Measurements from ENCODE around the gene TTC33. TPM values are rescaled to one million over a fixed set of nuclear protein-coding genes. Genes with fewer than 3 reads are reported as not detected.

Gene TTC33
- total and polyA plus RNA-seq, 12 donors: 6.4 to 20.1 (median 17.5) TPM

DNA sequence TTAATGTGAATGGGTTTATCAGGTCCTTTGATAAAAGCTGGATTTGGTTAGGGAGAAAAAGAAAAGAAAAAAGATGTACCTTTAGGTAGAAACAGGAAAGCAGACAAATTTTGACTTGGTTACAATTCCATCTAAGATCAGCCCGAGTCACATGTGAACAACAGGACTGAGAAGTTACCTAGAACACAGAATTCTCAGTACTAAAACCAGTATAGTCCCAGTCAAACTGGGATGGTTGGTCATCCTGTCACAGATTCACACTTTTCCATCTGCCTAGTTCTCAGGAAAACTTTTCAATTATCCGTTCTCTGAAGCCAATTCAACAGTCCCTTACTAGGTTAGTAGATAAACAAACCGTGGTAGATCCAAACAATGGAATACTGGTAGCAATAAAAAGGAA lies 266.3 kb downstream of the TTC33 start:
- ATAC-seq: no peak
- no peaks in the 10 kb centered on the region for H3K27me3 ChIP-seq

DNA sequence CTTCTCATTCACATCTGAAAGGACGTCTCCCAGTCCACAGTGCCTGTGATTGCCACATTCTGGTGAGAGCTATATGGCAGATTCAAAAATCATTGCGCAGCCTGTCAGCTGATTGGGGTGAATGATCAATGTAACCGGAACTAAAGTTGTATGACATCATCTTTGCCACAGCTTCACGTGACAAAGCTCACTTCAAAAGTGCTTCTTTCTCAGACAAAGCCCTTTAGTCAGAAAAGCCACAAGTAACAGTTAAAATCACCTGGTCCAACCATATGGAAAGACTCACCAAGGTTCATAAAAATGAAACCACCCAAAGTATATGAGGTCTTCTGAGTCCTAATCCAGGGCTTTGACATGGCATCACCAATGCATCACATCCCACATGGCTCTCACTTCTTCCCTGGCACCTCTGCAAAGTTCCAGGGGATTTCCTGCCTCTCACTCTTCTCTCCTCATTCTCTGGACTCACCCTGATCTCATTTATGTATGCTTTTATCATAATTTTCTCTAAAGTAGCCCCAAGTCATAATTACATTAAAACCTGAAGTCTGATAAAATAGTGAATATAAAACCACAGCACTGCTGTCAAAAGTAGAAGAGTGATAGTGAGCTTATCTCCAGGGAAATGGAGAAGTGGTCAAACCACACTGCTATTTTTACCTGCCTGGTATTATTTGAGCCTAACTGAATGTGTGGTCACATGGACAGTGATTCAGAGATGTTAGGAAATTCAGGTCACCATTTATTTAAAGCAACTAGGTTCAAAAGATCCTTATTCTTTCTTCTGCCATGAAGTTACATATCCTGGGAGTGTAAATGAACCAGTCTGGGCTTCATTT lies 269.1 kb downstream of the TTC33 start:
- Histone ChIP-seq H3K4me3 (no peak overlapping the region), H3K36me3 (no peaks in the 10 kb centered on the region), H3K27me3 (no peaks in the 10 kb centered on the region), H3K9me3 (peaks cover 0 to 16% (median 0%) of the 10 kb centered on the region in 11 donors), H3K4me1 (peaks cover 0 to 59% (median 0%) of the 10 kb centered on the region in 9 donors), H3K27ac (peak overlapping the region in 1 of 10 donors; percentile 67)
- WGBS, 2 donors: 76 to 80% methylated on average over 4 of the region's 4 CpGs
- DNase-seq: no peak
- intact Hi-C loops (cut with DNase I): no loop called here
- TF ChIP-seq, protein P1, sequence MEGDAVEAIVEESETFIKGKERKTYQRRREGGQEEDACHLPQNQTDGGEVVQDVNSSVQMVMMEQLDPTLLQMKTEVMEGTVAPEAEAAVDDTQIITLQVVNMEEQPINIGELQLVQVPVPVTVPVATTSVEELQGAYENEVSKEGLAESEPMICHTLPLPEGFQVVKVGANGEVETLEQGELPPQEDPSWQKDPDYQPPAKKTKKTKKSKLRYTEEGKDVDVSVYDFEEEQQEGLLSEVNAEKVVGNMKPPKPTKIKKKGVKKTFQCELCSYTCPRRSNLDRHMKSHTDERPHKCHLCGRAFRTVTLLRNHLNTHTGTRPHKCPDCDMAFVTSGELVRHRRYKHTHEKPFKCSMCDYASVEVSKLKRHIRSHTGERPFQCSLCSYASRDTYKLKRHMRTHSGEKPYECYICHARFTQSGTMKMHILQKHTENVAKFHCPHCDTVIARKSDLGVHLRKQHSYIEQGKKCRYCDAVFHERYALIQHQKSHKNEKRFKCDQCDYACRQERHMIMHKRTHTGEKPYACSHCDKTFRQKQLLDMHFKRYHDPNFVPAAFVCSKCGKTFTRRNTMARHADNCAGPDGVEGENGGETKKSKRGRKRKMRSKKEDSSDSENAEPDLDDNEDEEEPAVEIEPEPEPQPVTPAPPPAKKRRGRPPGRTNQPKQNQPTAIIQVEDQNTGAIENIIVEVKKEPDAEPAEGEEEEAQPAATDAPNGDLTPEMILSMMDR (IDR thresholded peaks at IDR 0.05): no peak
- peak in 2 of 8 donors; percentile 35 to 45 for ATAC-seq

More for the DNA sequence above, 266.3 kb downstream of the TTC33 start:
- TF ChIP-seq, protein P1 (IDR thresholded peaks at IDR 0.05): no peak
- H3K9me3 ChIP-seq: no peaks in the 10 kb centered on the region
- no peak overlapping the region for H3K4me3 ChIP-seq
- WGBS, 2 donors: 83 to 90% methylated on average over 3 of the region's 3 CpGs
- DNase-seq: no peak
- H3K4me1 ChIP-seq: peaks cover 0 to 56% (median 0%) of the 10 kb centered on the region in 9 donors
- H3K27ac ChIP-seq: no peak overlapping the region
- no peaks in the 10 kb centered on the region for H3K36me3 ChIP-seq
- intact Hi-C loops (cut with DNase I): no loop called here

DNA sequence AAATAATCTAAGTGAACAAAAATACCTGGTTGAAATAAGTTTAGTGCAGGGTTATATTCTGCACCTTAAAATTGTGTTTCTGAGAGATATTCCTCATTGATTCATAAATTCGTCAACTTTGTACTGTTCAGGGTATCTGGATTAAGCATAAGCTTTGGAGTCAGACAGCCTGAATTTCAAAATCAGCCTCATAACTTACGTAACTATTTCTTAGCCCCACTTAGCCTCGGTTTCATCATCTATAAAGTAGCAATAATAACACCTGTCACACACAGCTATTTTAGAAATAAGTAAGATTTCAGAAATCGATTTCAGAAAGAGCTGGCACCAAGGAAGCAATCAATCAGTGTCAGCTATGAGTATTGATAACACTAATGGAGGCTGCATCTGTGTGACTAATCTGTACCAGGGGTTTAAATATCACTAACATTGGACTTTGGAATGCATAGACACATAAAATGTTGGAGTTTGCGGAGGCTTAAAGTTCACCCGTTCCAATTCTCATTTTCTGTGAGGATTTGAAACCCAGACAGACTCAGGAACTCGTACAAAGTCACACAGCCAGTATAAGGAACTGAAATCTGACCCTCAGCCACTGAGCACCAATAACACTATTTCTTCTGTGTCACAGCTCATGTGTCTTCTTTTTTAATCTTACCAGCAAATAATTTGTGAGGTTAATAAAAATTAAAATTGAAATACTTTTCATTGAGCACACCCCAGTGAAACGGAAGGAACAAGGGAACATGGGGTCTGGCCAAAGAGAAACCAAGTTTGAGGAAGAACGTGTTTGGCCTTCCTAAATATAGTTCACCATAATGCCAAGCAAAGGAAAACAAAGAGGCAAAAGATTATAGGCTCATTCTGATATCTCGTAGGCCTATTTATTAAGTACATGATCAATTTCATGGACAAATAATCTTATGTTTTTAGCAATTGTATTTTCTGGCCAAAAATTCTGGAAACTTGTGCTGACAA lies 270.5 kb downstream of the TTC33 start:
- Histone ChIP-seq H3K27ac (peak overlapping the region in 1 of 10 donors; percentile 67), H3K4me3 (peak overlapping the region in 1 of 10 donors; percentile 9), H3K4me1 (peaks cover 0 to 46% (median 0%) of the 10 kb centered on the region in 9 donors), H3K27me3 (no peaks in the 10 kb centered on the region), H3K36me3 (no peaks in the 10 kb centered on the region), H3K9me3 (peaks cover 0 to 16% (median 0%) of the 10 kb centered on the region in 11 donors)
- intact Hi-C loops (cut with DNase I): no loop called here
- WGBS, 2 donors: 73 to 80% methylated on average over 10 of the region's 10 CpGs
- TF ChIP-seq, protein P1 (IDR thresholded peaks at IDR 0.05): no peak
- ATAC-seq (peak in 2 of 8 donors; percentile 27 to 52), DNase-seq (no peak)

DNA sequence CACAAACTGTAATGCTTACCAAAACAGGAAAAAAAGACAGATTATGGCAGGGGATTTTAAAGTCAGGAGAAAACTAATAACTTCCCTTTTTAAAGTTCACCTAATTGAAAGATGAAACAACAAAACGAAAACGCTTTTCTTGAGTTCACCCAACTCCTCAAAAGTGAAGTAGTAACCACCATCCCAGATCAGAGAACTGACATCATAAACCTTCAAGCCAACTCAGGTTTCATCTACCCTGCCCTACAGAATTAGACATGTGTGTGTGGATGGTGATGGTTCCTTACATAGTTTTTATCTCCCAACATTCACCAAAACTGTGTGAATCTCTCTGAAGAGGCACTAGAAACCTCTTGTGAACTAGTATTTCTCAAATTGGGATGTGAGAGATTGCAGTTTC lies 271.3 kb downstream of the TTC33 start:
- ATAC-seq (no peak), DNase-seq (no peak)
- Histone ChIP-seq H3K9me3 (peaks cover 0 to 16% (median 0%) of the 10 kb centered on the region in 11 donors), H3K27me3 (no peaks in the 10 kb centered on the region), H3K36me3 (no peaks in the 10 kb centered on the region), H3K4me1 (peaks cover 0 to 43% (median 0%) of the 10 kb centered on the region in 9 donors), H3K27ac (peak overlapping the region in 1 of 10 donors; percentile 67), H3K4me3 (no peak overlapping the region)
- WGBS, 2 donors: 87 to 93% methylated on average over 2 of the region's 2 CpGs
- intact Hi-C loops (cut with DNase I): no loop called here
- TF ChIP-seq, protein P1 (IDR thresholded peaks at IDR 0.05): no peak

Data from heart right ventricle (tissue), 16 donors.